Vagina (tissue), 2 donors: ENCODE data around the gene MTIF3. TPM values are rescaled to one million over a fixed set of nuclear protein-coding genes. Genes with fewer than 3 reads are reported as not detected.

ENCODE experiments used
- DNase-seq, 2 donors: peaks; one replicate each; pipeline ENCODE4 v3.0.0-alpha.2; 2017; ENCODE audit errors: extremely low spot score in 2 of 2
- H3K27ac ChIP-seq: fragments of 200-600 bp; sonication (generic); one replicate; pipeline ENCODE4 v1.5.1; 2019
- H3K27me3 ChIP-seq: fragments of 200-600 bp; sonication (generic); one replicate; pipeline ENCODE4 v1.5.1; 2019
- H3K36me3 ChIP-seq, 2 donors: fragments of 200-600 bp; sonication (generic); one replicate each; pipeline ENCODE4 v1.5.1; 2017 to 2019
- H3K4me1 ChIP-seq: fragments of 200-600 bp; sonication (generic); one replicate; pipeline ENCODE4 v1.5.1; 2019
- H3K4me3 ChIP-seq, 2 donors: fragments of 200-600 bp; sonication (generic); 1 replicate in 1 of 2; 2 replicates in 1 of 2; pipeline ENCODE4 v1.5.1; 2016 to 2019
- H3K9me3 ChIP-seq: fragments of 200-600 bp; sonication (generic); one replicate; pipeline ENCODE4 v1.5.1; 2019
- CTCF ChIP-seq, 3 experiments: fragments of 450-650 bp in 2 of 3; fragments of 200-600 bp in 1 of 3; sonication (generic) in 1 of 3; IDR thresholded peaks; one replicate each; pipeline ENCODE4 v1.5.1; 2017 to 2019; ENCODE audit warnings: antibody characterized with exemption in 3 of 3, mild to moderate bottlenecking in 2 of 3, moderate library complexity in 2 of 3
- POLR2A ChIP-seq, 2 donors: fragments of 450-650 bp; IDR thresholded peaks; one replicate each; pipeline ENCODE4 v1.6.1; 2017; ENCODE audit warnings: antibody characterized with exemption in 2 of 2, mild to moderate bottlenecking in 2 of 2, moderate library complexity in 2 of 2
- POLR2AphosphoS5 ChIP-seq, 2 donors: sonication (generic); formaldehyde crosslinking; IDR thresholded peaks; one replicate each; pipeline ENCODE4 v1.9.0; 2017; ENCODE audit warnings: antibody characterized with exemption in 2 of 2, mild to moderate bottlenecking in 2 of 2, low read depth in 1 of 2; ENCODE audit not compliant: insufficient read depth in 1 of 2
- intact Hi-C: fragments of 100-400 bp; cut with DNase I; formaldehyde crosslinking; loops from one replicate; pipeline ENCODE4 v1.15.1; 2023
- total RNA-seq: library from RNA; depleted of rRNA; stranded (reverse); fragments of >200 nt; gene quantifications from one replicate; pipeline ENCODE4 v1.2.3, GENCODE V29; 2016

The MTIF3 gene
- total RNA-seq, 1 donor from 2014 or later = 30.0 TPM

GRCh38 chr13:27495551-27495950 lies 45.2 kb upstream of the MTIF3 start:
- Histone ChIP-seq H3K27me3 (no peaks in the 10 kb centered on the region), H3K9me3 (no peaks in the 10 kb centered on the region), H3K27ac (no peak overlapping the region), H3K36me3 (no peaks in the 10 kb centered on the region), H3K4me1 (peaks cover 5% of the 10 kb centered on the region), H3K4me3 (no peak overlapping the region)
- TF ChIP-seq POLR2AphosphoS5 (IDR thresholded peaks at IDR 0.05; ENCODE audit: insufficient read depth in 1 of 2, low read depth in 1 of 2) = no peak
- TF ChIP-seq POLR2A (IDR thresholded peaks at IDR 0.05) = no peak
- TF ChIP-seq CTCF (IDR thresholded peaks at IDR 0.05) = no peak
- intact Hi-C loops = no loop called here
- no peak for DNase-seq

- no peaks in the 10 kb centered on the region for H3K36me3 ChIP-seq
- peaks cover 5% of the 10 kb centered on the region for H3K4me1 ChIP-seq
- no peaks in the 10 kb centered on the region for H3K9me3 ChIP-seq
- no peak for TF ChIP-seq POLR2A (IDR thresholded peaks at IDR 0.05)
- no peak for TF ChIP-seq CTCF (IDR thresholded peaks at IDR 0.05)
- TF ChIP-seq POLR2AphosphoS5 (IDR thresholded peaks at IDR 0.05; ENCODE audit: insufficient read depth in 1 of 2, low read depth in 1 of 2) = no peak
- H3K27me3 ChIP-seq = no peaks in the 10 kb centered on the region
- intact Hi-C loops = no loop called here
- no peak overlapping the region for H3K4me3 ChIP-seq
- no peak for DNase-seq
- no peak overlapping the region for H3K27ac ChIP-seq
Observed at GRCh38 chr13:27493981-27494380, 43.6 kb upstream of the MTIF3 start.

- no peak for TF ChIP-seq POLR2AphosphoS5 (IDR thresholded peaks at IDR 0.05; ENCODE audit: insufficient read depth in 1 of 2, low read depth in 1 of 2)
- no peak for TF ChIP-seq CTCF (IDR thresholded peaks at IDR 0.05)
- TF ChIP-seq POLR2A (IDR thresholded peaks at IDR 0.05) = no peak
- H3K4me1 ChIP-seq = no peaks in the 10 kb centered on the region
- no peak for DNase-seq
- no peaks in the 10 kb centered on the region for H3K9me3 ChIP-seq
- H3K4me3 ChIP-seq = no peak overlapping the region
- intact Hi-C loops = no loop called here
- no peaks in the 10 kb centered on the region for H3K36me3 ChIP-seq
- no peak overlapping the region for H3K27ac ChIP-seq
- no peaks in the 10 kb centered on the region for H3K27me3 ChIP-seq
Observed at GRCh38 chr13:27489456-27489855, 39.1 kb upstream of the MTIF3 start.

- no peak for DNase-seq
- no peak overlapping the region for H3K27ac ChIP-seq
- H3K4me1 ChIP-seq = no peaks in the 10 kb centered on the region
- no peaks in the 10 kb centered on the region for H3K9me3 ChIP-seq
- H3K4me3 ChIP-seq = no peak overlapping the region
- no peaks in the 10 kb centered on the region for H3K27me3 ChIP-seq
- TF ChIP-seq CTCF (IDR thresholded peaks at IDR 0.05) = no peak
- no peak for TF ChIP-seq POLR2A (IDR thresholded peaks at IDR 0.05)
- TF ChIP-seq POLR2AphosphoS5 (IDR thresholded peaks at IDR 0.05; ENCODE audit: insufficient read depth in 1 of 2, low read depth in 1 of 2) = no peak
- no peaks in the 10 kb centered on the region for H3K36me3 ChIP-seq
- intact Hi-C loops = no loop called here
Observed at GRCh38 chr13:27487776-27488175, 37.4 kb upstream of the MTIF3 start.

- H3K4me3 ChIP-seq = no peak overlapping the region
- H3K9me3 ChIP-seq = no peaks in the 10 kb centered on the region
- no peak for DNase-seq
- no peaks in the 10 kb centered on the region for H3K4me1 ChIP-seq
- no peaks in the 10 kb centered on the region for H3K27me3 ChIP-seq
- intact Hi-C loops = no loop called here
- H3K27ac ChIP-seq = no peak overlapping the region
- H3K36me3 ChIP-seq = no peaks in the 10 kb centered on the region
- TF ChIP-seq POLR2A (IDR thresholded peaks at IDR 0.05) (no peak), CTCF (IDR thresholded peaks at IDR 0.05) (no peak), POLR2AphosphoS5 (IDR thresholded peaks at IDR 0.05; ENCODE audit: insufficient read depth in 1 of 2, low read depth in 1 of 2) (no peak)
Observed at GRCh38 chr13:27483421-27483820, 33.1 kb upstream of the MTIF3 start.
